Stimulated activated CD8-positive, alpha-beta memory T cell treated with anti-CD3 and anti-CD28 coated beads, Interleukin-7, amount 100 ng/mL, for 24 hours (primary cell): ENCODE measurements around the gene SEMA6C.
"Not testable (repeated sequence)": the region's sequence is repeated elsewhere in the genome, so short reads cannot be mapped to it uniquely, and the experiment has no call there.

Experiments
- DNase-seq: peaks from one replicate; pipeline ENCODE4 v3.0.0-alpha.2; 2020; ENCODE audit warnings: low read depth

Gene SEMA6C

GRCh38 chr1:151146412-151147131 is at the start of gene SEMA6C:
Gene SEMA6C, minus strand, starts transcription at chr1:151146631. Its CDS starts 4,010 bp downstream, at chr1:151142621.
- peak; percentile 68 for DNase-seq

GRCh38 chr1:151194894-151195594 is 48.6 kb upstream of the SEMA6C start:
- not testable (repeated sequence) for DNase-seq

DNA sequence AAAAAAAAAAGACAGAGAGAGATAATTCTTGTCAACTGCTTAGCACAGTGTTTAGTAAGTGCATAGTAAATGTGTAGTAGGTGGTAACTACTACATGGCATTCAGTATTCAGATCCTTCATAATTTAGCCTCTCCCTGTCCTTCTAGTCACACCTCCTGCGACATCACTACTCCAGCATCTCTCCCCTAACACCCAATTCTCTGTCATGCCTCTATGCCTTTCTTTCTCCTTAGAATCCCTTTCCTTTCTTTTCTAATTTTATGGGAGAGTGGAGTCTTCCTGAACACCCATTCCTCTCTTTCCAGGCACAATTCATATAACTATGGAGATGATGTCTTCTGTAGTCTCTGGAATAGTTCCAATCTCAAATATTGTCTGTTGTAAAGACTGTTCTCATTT is 47.4 kb upstream of the SEMA6C start:
- DNase-seq = no peak

DNA sequence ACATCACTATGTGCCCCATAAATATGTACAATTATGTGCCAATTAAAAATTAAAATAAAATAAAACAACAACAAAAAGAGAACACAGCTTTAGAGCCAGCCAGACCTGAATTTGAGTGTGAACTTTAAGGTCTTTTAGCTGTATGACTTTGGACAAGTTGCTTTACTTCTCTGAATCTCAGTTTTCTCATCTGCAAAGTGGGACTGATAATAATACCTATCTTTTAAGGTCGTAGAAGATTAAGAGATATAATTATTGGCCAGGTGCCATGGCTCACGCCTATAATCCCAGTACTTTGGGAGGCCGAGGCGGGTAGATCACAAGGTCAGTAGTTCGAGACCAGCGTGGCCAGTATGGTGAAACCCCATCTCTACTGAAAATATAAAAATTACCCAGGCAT is 46.9 kb upstream of the SEMA6C start:
- DNase-seq = no peak

- no peak for DNase-seq
Observed at GRCh38 chr1:151192047-151192446, 45.6 kb upstream of the SEMA6C start.

DNA sequence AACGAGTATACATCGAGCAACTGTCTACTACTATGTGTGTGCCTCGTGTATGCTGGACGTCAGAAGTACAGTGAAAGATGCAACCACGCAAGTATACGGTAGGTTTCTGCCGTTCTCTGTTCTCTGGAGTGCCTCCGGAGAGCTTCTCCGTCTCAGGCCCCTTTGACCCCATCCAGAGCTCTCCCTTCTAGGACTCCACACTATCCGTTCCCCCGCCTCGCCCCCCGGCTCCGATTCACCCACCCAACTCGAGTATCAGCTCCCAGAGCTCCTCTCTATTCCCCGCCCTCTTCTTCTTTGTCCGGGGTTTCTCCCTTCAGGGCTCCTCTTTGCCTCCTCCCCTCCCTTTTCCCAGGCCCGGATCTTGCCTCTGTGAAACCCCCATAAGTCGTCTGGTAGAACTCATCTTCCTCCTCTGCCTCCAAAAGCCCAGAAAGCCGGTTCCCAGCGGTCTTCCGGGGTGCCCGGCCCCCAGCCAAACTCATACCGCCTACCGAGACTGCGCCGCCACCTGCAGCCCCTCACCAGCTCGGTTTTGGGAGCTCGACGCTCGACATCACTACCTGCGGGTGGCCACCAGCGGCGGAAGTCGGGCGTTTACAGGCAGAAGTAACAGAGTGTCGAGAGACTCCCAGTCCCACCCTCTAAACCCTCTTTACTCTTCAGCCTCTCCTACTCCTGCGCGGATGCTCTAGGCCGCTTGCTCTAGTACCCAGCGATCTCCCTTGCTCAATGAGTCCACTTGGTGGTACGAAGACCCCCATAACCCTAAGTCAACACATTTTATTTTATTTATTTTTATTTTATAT is 43.4 kb upstream of the SEMA6C start, which contains the start of gene VPS72:
VPS72 (minus strand) TSS at position 561 of the 809 bp plus-strand sequence; CDS start at position 485, 76 bp downstream.
- DNase-seq = peak; percentile 72

- not testable (repeated sequence) for DNase-seq
Observed at GRCh38 chr1:151188667-151189066, 42.2 kb upstream of the SEMA6C start.

- DNase-seq = no peak
Observed at GRCh38 chr1:151187205-151187604, 40.8 kb upstream of the SEMA6C start.

- no peak for DNase-seq
Observed at GRCh38 chr1:151184211-151184610, 37.8 kb upstream of the SEMA6C start.

DNA sequence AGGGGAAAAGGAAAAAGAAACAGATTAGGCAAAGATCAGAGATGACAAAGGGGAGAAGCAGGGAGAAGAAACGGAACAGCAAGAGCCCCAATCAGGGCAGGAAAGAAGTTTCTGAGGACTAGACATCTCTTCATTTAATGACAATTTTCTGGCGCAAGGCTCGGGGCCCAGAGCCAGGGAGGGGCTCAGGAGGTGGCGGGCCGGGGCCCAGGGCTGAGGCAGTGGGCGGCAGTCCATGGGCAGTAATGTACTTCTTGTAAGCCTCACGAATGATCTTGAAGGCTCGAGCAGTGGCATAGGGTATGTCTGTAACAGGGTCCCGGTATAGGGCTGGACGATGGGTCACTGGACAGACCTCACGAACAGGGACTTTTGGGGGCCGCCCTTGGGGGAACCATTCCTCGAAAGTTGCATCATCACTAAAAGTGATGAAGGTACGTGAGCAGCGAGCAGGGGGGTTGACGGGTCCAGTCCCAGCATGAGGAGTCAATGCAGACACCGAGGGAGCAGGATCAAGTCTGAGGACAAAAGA is 30.1 kb upstream of the SEMA6C start:
- DNase-seq = no peak

DNA sequence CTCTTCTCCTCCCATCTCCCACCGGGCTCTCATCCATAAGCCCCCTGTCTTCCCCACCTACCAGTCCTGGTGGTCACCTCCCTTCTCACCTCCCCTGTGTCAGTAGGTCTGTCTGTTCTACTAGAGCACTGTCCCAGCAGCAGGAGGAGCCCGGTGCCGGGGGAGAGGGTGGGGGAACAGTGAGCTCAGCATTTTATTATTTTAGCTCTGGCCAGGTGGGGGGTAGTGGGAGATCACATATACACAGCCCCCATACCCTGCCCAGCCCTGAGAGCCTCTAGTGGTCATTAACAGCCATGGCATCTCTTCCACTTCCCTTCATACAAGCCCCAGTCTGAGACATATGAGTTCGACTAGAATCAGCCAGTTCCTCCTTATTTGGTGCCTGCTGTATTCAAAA is 29.4 kb upstream of the SEMA6C start, which contains the start of gene TMOD4:
TMOD4 (minus strand) TSS at position 119 of the 400 bp plus-strand sequence. CDS start 1,106 bp downstream, outside the sequence.
- no peak for DNase-seq

DNA sequence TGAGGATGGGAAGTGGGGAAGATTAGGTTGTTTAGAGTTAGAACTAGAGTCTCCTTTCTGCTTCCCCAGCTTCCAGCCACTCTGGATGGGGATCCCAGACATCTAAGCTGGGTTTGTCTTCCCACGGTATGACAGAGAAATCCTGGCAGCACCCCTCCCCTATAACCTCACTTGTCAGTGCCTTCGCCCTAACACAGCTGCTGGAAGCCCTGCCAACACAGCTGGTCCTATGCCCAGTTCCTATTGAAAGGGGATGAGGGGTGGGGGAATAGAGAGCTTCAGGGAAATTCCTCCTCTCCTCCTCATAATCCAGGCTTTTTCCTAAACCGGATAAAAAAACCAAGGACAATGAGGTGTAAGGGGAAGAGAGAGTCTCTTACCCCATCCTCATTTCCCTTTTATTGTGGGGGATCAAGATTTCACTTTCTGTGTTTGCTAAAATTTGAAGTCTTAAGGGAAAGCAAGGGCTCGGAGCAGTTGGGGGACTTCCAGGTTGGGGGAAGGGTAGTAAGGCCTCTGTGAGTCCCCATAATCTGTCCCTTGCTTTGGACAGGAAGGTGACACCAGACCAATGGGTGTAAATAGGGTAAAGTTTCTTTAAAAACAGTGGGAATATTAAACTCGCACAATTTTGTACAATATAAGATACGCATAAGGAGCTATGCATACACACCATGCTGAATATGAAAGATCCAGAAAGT is 28.8 kb upstream of the SEMA6C start:
- DNase-seq = no peak

- DNase-seq = no peak
Observed at GRCh38 chr1:151171190-151171589, 24.8 kb upstream of the SEMA6C start.

DNA sequence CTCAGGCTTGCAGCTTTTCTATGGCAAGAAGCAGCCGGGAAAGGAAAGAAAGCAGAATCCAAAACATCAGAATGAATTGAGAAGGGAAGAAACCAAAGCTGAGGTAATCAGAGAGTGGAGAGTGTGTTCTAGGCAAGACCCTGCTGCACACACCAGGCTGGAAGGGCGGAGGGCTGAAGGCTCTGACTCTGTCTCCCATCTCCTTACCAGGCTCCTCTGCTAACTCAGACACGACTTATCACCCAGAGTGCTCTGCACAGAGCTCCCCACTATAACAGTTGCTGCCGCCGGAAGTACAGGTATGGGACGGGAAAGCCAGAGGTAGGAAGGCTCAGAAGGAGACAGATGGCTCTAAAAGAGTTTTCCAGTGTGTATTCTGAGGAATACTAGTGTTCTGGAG is 20.7 kb upstream of the SEMA6C start:
- DNase-seq = no peak

- no peak for DNase-seq
Observed at GRCh38 chr1:151166505-151166956, 20.1 kb upstream of the SEMA6C start.

DNA sequence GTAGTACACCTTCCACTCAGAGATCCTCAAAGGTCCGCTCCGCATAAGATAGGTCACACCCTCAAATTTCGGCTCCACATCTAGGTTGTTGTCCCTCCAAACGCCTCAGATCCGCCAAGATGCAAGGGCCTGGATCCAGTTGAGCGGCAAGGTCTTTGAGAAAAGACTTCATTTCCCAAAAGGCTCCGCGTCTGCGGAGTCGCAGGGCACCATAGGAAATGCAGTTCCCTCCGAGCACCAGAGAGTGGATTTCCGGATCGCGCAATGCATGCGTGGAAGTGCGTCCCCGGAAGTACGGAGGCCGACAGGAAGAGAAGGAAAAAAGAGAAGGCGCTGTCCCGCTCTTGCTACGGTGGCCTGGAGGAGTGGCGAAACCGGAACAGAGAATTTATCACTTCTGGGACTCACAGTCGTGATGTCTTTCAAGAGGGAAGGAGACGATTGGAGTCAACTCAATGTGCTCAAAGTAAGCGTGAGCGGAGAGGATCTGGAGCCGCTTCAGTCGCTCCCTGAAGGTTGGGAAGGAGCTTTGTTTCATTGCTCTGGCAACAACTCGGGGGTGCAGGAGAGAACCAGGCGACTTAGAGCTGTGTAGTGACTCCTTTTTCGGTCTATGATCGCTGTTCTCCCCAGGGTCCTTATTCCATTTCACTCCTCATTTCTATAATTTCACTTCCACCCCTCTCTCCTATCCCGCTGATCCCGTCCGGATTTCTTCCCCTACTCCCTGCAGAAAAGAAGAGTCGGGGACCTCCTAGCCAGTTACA is 19.5 kb upstream of the SEMA6C start, which contains the start of the genes LYSMD1 and SCNM1:
LYSMD1 (minus strand) TSS at position 165 of the 767 bp plus-strand sequence. CDS start 644 bp downstream, outside the sequence.
SCNM1 (plus strand) TSS at position 407 of the 767 bp plus-strand sequence; CDS start at position 416, 9 bp downstream.
- peak; percentile 88 for DNase-seq

DNA sequence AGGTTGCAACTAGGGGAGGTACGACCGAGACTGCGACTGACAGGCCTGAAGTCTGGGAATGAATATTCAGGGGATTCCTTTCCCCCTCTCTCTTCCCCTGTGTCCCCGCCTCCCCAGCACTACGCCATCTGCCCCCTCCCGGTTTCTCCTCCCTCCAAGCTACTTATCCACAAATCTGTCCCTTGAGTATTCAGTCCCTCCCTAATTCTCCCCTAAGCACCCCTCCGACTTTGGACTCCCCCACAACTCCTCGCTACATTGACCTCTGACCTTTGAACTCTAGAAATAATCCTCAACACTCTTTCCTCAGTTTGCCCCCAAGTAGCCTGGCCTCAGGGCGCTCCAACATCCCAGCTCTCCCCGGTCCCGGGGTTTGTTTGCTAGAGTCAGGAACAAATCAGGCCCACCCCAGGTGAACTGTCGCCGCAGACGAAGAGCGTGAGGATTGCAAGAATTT is 18.9 kb upstream of the SEMA6C start:
- no peak for DNase-seq

DNA sequence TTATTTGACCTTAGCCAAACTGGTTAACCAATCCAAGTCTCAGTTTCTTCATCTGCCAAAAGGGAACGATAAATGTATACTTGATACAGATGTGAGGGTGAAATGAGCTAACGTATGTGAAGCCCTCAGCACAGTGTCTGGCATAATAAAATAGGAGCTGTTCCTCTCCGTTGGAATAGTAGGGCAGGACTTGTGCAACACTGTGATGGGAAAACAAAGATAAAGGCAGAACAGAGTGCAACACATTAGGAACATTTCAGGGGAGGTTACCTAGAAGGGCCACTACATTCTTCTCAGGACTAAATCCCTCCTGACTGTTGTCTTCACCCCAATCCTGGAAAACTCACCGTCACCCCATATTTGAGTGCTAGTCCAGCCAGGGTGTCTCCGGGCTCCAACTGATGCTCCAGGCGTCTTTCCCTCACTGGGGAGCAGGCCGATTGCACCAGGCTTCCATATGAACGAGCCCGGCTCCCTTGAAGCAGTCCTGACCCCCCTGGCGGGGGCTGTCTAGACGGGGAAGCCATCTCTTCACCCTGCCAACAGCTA is 18.4 kb upstream of the SEMA6C start:
- DNase-seq = no peak

DNA sequence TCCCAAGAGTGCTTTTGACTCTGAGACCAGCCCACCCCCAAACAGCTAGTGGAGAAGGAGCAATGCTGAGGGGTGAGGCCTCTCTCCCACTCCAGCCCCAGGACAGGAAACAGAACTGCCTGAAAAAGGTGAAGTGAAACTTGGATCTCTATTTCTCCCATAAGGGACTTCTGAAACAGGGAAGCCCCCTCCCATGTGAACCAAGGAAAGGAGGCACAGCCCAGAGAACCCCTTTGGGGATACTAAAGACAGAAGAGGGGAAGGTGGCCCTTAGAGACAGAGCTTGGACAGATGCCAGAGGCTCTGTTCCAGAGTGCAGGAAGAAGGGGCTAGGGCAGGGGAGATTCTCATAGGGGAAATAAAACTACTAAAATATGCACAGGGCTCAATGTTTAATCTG is 12.9 kb upstream of the SEMA6C start:
- no peak for DNase-seq

DNA sequence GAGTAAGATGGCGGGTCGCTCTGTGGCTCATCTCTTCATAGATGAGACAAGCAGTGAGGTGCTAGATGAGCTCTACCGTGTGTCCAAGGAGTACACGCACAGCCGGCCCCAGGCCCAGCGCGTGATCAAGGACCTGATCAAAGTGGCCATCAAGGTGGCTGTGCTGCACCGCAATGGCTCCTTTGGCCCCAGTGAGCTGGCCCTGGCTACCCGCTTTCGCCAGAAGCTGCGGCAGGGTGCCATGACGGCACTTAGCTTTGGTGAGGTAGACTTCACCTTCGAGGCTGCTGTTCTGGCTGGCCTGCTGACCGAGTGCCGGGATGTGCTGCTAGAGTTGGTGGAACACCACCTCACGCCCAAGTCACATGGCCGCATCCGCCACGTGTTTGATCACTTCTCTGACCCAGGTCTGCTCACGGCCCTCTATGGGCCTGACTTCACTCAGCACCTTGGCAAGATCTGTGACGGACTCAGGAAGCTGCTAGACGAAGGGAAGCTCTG is 12.4 kb upstream of the SEMA6C start:
- DNase-seq = no peak
